GM18499 (cell line): ENCODE data around the gene CDK5RAP3.
"Not testable (repeated sequence)": the region's sequence is repeated elsewhere in the genome, so short reads cannot be mapped to it uniquely, and the experiment has no call there.

Experiments used
- ATAC-seq: cut with Tn5 transposase; IDR thresholded peaks from one replicate; pipeline ENCODE4 v1.9.1; 2021; ENCODE audit warnings: moderate number of reproducible peaks; ENCODE audit not compliant: insufficient read depth, unreplicated experiment

CDK5RAP3 gene

GRCh38 chr17:48016112-48016511 is 45.2 kb downstream of the CDK5RAP3 start:
- ATAC-seq: no peak

GRCh38 chr17:48017817-48018158 is 46.9 kb downstream of the CDK5RAP3 start:
- not testable (repeated sequence) for ATAC-seq

- ATAC-seq: no peak
Observed at GRCh38 chr17:48021934-48022333, 51.0 kb downstream of the CDK5RAP3 start.

GRCh38 chr17:48022901-48023300 is 52.0 kb downstream of the CDK5RAP3 start:
- no peak for ATAC-seq

- no peak for ATAC-seq
Observed at GRCh38 chr17:48023400-48024148, 52.7 kb downstream of the CDK5RAP3 start.

GRCh38 chr17:48024149-48025039 is 53.5 kb downstream of the CDK5RAP3 start:
- no peak for ATAC-seq

GRCh38 chr17:48025040-48025903 is 54.4 kb downstream of the CDK5RAP3 start:
- peak; percentile 64 for ATAC-seq

GRCh38 chr17:48025904-48026501 is 55.1 kb downstream of the CDK5RAP3 start:
- ATAC-seq: no peak

GRCh38 chr17:48026502-48027321 is 55.8 kb downstream of the CDK5RAP3 start:
- ATAC-seq: no peak

GRCh38 chr17:48027322-48027981 is 56.5 kb downstream of the CDK5RAP3 start:
- ATAC-seq: no peak

GRCh38 chr17:48028736-48029135 is 57.8 kb downstream of the CDK5RAP3 start:
- ATAC-seq: no peak

GRCh38 chr17:48030531-48030930 is 59.6 kb downstream of the CDK5RAP3 start:
- no peak for ATAC-seq
